ENCODE data around the gene SETX. TPM values are rescaled to one million over a fixed set of nuclear protein-coding genes. Genes with fewer than 3 reads are reported as not detected.
A peak's percentile ranks its signal among the peaks of the same experiment; 100 is the strongest.

Gene SETX
- total and polyA plus RNA-seq, 2 donors (not counting 1 experiment from before 2014, with no cell fraction given), result 29.2 to 105 TPM

GRCh38 chr9:132242621-132243155 is 112.1 kb downstream of the SETX start:
- Histone ChIP-seq H3K4me2 (replicated peaks; ENCODE audit: low read depth, low read length, poor library complexity, severe bottlenecking) (peak overlapping the region; percentile 86), H3K27me3 (replicated peaks in 1 of 4; ENCODE audit: control extremely low read depth in 1 of 4, control insufficient read depth in 3 of 4, insufficient read depth in 4 of 4, low read length in 3 of 4) (peaks cover 0 to 14% (median 4%) of the 10 kb centered on the region in 4 experiments), H3K9me3 (ENCODE audit: control extremely low read depth in 1 of 3, control insufficient read depth in 2 of 3, insufficient read depth in 1 of 3, low read length in 2 of 3) (no peaks in the 10 kb centered on the region), H3K4me3 (ENCODE audit: control extremely low read depth in 1 of 5, extremely low read depth in 1 of 5, insufficient read depth in 1 of 5, low read depth in 2 of 5, low read length in 4 of 5) (peak overlapping the region; percentile 19 to 82 (median 74)), H3K79me2 (ENCODE audit: control insufficient read depth, insufficient read depth, low read length) (no peaks in the 10 kb centered on the region), H4K20me1 (ENCODE audit: control insufficient read depth, insufficient read depth, low read length, poor library complexity, severe bottlenecking) (no peaks in the 10 kb centered on the region), H2AFZ (ENCODE audit: insufficient read depth, low read depth, low read length, poor library complexity, severe bottlenecking) (peak overlapping the region; percentile 86), H3K36me3 (replicated peaks in 1 of 2; ENCODE audit: control extremely low read depth in 1 of 2, control insufficient read depth in 1 of 2, extremely low read depth in 1 of 2, insufficient read depth in 2 of 2, low read length in 1 of 2) (no peaks in the 10 kb centered on the region), H3K27ac (ENCODE audit: low read length in 2 of 2) (peak overlapping the region; percentile 19 to 61), H3K4me1 (ENCODE audit: control insufficient read depth in 2 of 2, insufficient read depth in 2 of 2, low read length in 2 of 2) (peaks cover 7 to 16% of the 10 kb centered on the region in 2 donors), H3K9ac (ENCODE audit: low read length) (peak overlapping the region; percentile 73)
- WGBS (ENCODE audit: insufficient coverage), result 7% methylated on average over 14 of the region's 18 CpGs
- TF ChIP-seq CTCF (IDR thresholded peaks at IDR 0.05) (no peak), EZH2 (IDR thresholded peaks at IDR 0.05; ENCODE audit: borderline replicate concordance, insufficient read depth, low read depth, low read length, poor library complexity, severe bottlenecking) (no peak)
- H3K27ac Mint-ChIP-seq, result peak overlapping the region; percentile 88
- no peaks in the 10 kb centered on the region for H3K9me3 Mint-ChIP-seq (ENCODE audit: insufficient read depth)
- ChIA-PET CTCF (interaction anchor here (1.3 kb wide), 1 partner anchor 10 kb away, joined by 7 read pairs; no protein-coding TSS in a partner anchor), POLR2A (no interaction called here)
- peaks cover 13% of the 10 kb centered on the region for H3K4me1 Mint-ChIP-seq
- H3K27me3 Mint-ChIP-seq, result peaks cover 5% of the 10 kb centered on the region
- ATAC-seq (ENCODE audit: low read depth), result no peak
- H3K4me3 Mint-ChIP-seq, result peak overlapping the region; percentile 89
- no peak for DNase-seq
- intact Hi-C loops (cut with micrococcal nuclease), result loop anchor here (5.0 kb wide), 2 partner anchors 525 to 965 kb away; partner anchors contain the start of gene FAM78A

Measured in B cell (primary cell).